DND-41 (cell line): ENCODE data around the gene CASP8AP2.
"Not testable (repeated sequence)": the region's sequence is repeated elsewhere in the genome, so short reads cannot be mapped to it uniquely, and the experiment has no call there.

ENCODE experiments used
- ATAC-seq: fragments of 200-7000 bp; cut with Tn5 transposase; 3 replicates; pipeline ENCODE4 v1.9.1; 2021; ENCODE audit warnings: low read depth; ENCODE audit not compliant: insufficient read depth
- DNase-seq: peaks from one replicate; pipeline ENCODE4 v3.0.0-alpha.2; 2020
- H2AFZ ChIP-seq: 2 replicates; pipeline ENCODE4 v1.6.0; 2012; ENCODE audit warnings: low read depth, low read length
- H3K27ac ChIP-seq: 2 replicates; pipeline ENCODE4 v1.5.1; 2012; ENCODE audit warnings: low read length, inconsistent platforms
- H3K27me3 ChIP-seq: fragments of 200-600 bp; sonication (generic); 2 replicates; pipeline ENCODE4 v1.6.0; 2012; ENCODE audit warnings: low read length, mild to moderate bottlenecking, inconsistent platforms; ENCODE audit not compliant: insufficient read depth, poor library complexity
- H3K36me3 ChIP-seq: 2 replicates; pipeline ENCODE4 v1.5.1; 2012; ENCODE audit warnings: low read length, inconsistent platforms; ENCODE audit not compliant: insufficient read depth
- H3K4me1 ChIP-seq: 2 replicates; pipeline ENCODE4 v1.5.1; 2012; ENCODE audit warnings: mild to moderate bottlenecking, low read length; ENCODE audit not compliant: insufficient read depth
- H3K4me2 ChIP-seq: 2 replicates; pipeline ENCODE4 v1.6.0; 2012; ENCODE audit warnings: mild to moderate bottlenecking, moderate library complexity, low read length, inconsistent platforms; ENCODE audit not compliant: insufficient read depth
- H3K4me3 ChIP-seq, 2 experiments: fragments of 200-600 bp in 1 of 2; shearing (Covaris generic) in 1 of 2; 2 replicates each; pipeline ENCODE4 v1.5.1; 2012 to 2016; ENCODE audit warnings: inconsistent platforms in 2 of 2, low read length in 2 of 2, mild to moderate bottlenecking in 2 of 2, low read depth in 1 of 2, moderate library complexity in 1 of 2
- H3K79me2 ChIP-seq: 2 replicates; pipeline ENCODE4 v1.6.0; 2012; ENCODE audit warnings: low read length, inconsistent platforms; ENCODE audit not compliant: insufficient read depth
- H3K9ac ChIP-seq: 2 replicates; pipeline ENCODE4 v1.6.0; 2012; ENCODE audit warnings: low read depth, mild to moderate bottlenecking, inconsistent platforms, low read length, moderate library complexity
- H3K9me3 ChIP-seq: 2 replicates; pipeline ENCODE4 v1.5.1; 2012; ENCODE audit warnings: low read length, moderate library complexity, mild to moderate bottlenecking, inconsistent platforms; ENCODE audit not compliant: insufficient read depth, severe bottlenecking
- H4K20me1 ChIP-seq: 2 replicates; pipeline ENCODE4 v1.6.0; 2012; ENCODE audit warnings: low read length; ENCODE audit not compliant: insufficient read depth
- EZH2 ChIP-seq: IDR thresholded peaks from 3 replicates; pipeline ENCODE4 v1.6.1; 2012; ENCODE audit warnings: borderline replicate concordance, low read depth, mild to moderate bottlenecking, moderate library complexity, low read length, inconsistent platforms; ENCODE audit not compliant: severe bottlenecking
- TF ChIP-seq, protein P1 (sequence below): IDR thresholded peaks from 2 replicates; pipeline ENCODE4 v1.5.1; 2012; ENCODE audit warnings: borderline replicate concordance, low read length, moderate library complexity, mild to moderate bottlenecking; ENCODE audit not compliant: poor library complexity, severe bottlenecking; ENCODE audit errors: extremely low read depth

Gene CASP8AP2

DNA sequence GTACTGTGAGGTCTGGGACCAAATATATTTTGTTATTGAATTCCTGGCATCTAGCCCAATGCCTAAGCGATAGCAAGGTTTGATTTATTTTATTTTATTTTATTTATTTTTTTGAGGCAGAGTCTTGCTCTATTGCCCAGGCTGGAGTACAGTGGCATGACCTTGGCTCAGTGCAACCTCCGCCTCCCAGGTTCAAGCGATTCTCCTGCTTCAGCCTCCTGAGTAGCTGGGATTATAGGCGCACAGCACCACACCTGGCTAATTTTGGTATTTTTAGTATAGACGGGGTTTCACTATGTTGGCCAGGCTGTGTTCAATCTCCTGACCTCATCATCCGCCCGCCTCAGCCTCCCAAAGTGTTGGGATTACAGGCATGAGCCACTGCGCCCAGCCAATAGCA, 62.9 kb downstream of the CASP8AP2 start:
- H3K4me1 ChIP-seq, ATAC-seq, H3K79me2 ChIP-seq, H3K9ac ChIP-seq, DNase-seq, H3K27ac ChIP-seq, H2AFZ ChIP-seq, H3K27me3 ChIP-seq, H4K20me1 ChIP-seq, H3K4me3 ChIP-seq, H3K9me3 ChIP-seq, H3K4me2 ChIP-seq, H3K36me3 ChIP-seq: not testable (repeated sequence)

DNA sequence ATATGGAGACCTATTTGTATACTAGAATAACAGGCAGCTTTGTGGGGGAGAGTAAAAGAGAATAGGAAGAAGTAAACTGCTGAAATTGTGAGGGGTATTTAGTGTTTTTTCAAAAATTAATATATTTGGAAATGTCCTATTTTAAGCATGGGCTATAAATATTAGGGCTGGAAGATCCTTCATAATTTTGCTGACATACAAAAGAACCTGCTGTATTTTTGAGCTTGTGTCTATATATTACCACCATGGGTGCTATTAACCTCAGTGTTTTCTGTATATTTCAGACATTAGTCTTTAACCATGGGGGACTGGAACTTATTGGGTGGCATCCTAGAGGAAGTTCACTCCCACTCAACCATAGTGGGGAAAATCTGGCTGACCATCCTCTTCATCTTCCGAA, 64.5 kb downstream of the CASP8AP2 start, which contains the start of gene GJA10:
Gene GJA10 (plus strand): TSS at position 301 of the 400 bp plus-strand sequence. CDS start 0 bp downstream, at position 301.
- Histone ChIP-seq H3K79me2 (no peaks in the 10 kb centered on the region), H2AFZ (no peak within 1 kb of the TSS), H3K36me3 (no peaks in the 10 kb centered on the region), H3K4me2 (no peak within 1 kb of the TSS), H3K9ac (no peak within 1 kb of the TSS), H3K9me3 (no peaks in the 10 kb centered on the region), H3K27ac (no peak within 1 kb of the TSS), H4K20me1 (no peaks in the 10 kb centered on the region), H3K4me3 (no peak within 1 kb of the TSS), H3K4me1 (no peaks in the 10 kb centered on the region), H3K27me3 (no peaks in the 10 kb centered on the region)
- no peak for DNase-seq
- TF ChIP-seq EZH2: no peak
- TF ChIP-seq, protein P1, sequence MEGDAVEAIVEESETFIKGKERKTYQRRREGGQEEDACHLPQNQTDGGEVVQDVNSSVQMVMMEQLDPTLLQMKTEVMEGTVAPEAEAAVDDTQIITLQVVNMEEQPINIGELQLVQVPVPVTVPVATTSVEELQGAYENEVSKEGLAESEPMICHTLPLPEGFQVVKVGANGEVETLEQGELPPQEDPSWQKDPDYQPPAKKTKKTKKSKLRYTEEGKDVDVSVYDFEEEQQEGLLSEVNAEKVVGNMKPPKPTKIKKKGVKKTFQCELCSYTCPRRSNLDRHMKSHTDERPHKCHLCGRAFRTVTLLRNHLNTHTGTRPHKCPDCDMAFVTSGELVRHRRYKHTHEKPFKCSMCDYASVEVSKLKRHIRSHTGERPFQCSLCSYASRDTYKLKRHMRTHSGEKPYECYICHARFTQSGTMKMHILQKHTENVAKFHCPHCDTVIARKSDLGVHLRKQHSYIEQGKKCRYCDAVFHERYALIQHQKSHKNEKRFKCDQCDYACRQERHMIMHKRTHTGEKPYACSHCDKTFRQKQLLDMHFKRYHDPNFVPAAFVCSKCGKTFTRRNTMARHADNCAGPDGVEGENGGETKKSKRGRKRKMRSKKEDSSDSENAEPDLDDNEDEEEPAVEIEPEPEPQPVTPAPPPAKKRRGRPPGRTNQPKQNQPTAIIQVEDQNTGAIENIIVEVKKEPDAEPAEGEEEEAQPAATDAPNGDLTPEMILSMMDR: no peak
- ATAC-seq: no peak

DNA sequence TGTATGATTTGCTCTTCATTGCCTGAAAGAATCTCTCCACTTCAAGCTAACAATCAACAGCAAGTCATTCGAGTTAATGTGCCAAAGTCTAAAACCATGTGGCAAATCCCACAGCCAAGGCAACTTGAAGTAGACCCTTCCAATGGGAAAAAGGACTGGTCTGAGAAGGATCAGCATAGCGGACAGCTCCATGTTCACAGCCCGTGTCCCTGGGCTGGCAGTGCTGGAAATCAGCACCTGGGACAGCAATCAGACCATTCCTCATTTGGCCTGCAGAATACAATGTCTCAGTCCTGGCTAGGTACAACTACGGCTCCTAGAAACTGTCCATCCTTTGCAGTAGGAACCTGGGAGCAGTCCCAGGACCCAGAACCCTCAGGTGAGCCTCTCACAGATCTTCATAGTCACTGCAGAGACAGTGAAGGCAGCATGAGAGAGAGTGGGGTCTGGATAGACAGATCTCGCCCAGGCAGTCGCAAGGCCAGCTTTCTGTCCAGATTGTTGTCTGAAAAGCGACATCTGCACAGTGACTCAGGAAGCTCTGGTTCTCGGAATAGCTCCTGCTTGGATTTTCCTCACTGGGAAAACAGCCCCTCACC, 65.7 kb downstream of the CASP8AP2 start:
- Histone ChIP-seq H3K4me2 (no peak overlapping the region), H2AFZ (no peak overlapping the region), H3K79me2 (no peaks in the 10 kb centered on the region), H3K4me3 (no peak overlapping the region), H3K27ac (no peak overlapping the region), H3K27me3 (no peaks in the 10 kb centered on the region), H4K20me1 (no peaks in the 10 kb centered on the region), H3K36me3 (no peaks in the 10 kb centered on the region), H3K9ac (no peak overlapping the region), H3K4me1 (no peaks in the 10 kb centered on the region), H3K9me3 (no peaks in the 10 kb centered on the region)
- DNase-seq: peak; percentile 66
- TF ChIP-seq, protein P1: no peak
- TF ChIP-seq EZH2: no peak
- ATAC-seq: peak; percentile 98

DNA sequence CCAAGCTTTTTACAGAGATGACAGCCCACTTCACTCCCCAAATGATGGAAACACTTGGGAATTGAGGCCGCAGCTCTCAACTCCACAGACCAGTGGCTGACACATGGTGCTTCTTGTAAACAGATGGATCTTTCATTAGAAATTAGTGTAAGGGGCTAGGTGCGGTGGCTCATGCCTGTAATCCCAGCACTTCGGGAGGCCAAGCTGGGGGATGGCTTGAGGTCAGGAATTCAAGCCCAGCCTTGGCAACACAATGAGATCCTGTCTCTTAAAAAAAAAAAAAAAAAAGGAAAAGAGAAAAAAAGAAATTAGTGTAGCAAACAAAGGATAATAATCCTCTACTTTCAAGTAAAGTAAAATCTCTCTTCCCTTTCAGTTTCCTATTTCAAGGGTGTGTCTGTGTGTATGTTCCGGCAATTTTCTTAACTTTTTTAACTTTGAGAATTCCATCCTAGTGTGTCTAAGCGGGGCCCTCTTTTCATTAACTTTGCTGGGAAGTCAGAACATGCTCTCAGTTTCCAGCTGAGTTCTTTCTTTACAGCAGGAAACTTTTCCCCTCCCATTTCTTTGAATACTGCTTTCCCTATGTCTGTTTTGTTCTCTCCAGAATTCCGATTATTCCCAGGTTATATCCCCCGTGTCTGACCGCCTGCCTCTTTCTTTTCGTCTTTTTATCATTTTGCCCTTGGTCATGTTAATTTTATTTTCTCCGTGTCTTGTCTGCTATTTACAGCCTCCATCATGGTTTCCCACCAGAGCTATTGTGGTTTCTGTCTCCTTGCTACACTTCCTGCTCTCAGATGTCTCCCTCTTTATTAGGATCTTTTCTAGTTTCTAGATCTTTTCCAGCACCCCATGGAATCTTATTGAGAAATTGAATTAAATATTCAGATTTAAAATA, 80.6 kb downstream of the CASP8AP2 start:
- not testable (repeated sequence) for DNase-seq, H3K27me3 ChIP-seq, H3K9ac ChIP-seq, H3K79me2 ChIP-seq, H3K36me3 ChIP-seq, H4K20me1 ChIP-seq, H3K4me3 ChIP-seq, H3K9me3 ChIP-seq
- H3K27ac ChIP-seq: peak overlapping the region; percentile 59
- peak overlapping the region; percentile 55; the same call in 1 of the 2 replicates for H2AFZ ChIP-seq
- peak; percentile 91 for ATAC-seq
- H3K4me1 ChIP-seq: peaks cover 14% of the 10 kb centered on the region
- H3K4me2 ChIP-seq: peak overlapping the region; percentile 40; the same call in 1 of the 2 replicates
